GM23338 (cell line): Measurements from ENCODE around the gene KCNMA1. TPM values are rescaled to one million over a fixed set of nuclear protein-coding genes. Genes with fewer than 3 reads are reported as not detected.

Source experiments
- ATAC-seq: fragments of 200-7000 bp; cut with Tn5 transposase; 3 replicates; pipeline ENCODE4 v1.9.1; 2020
- DNase-seq: peaks from one replicate; pipeline ENCODE4 v3.0.0-alpha.2; 2015; ENCODE audit warnings: low spot score
- H2AFZ ChIP-seq: fragments of 200-600 bp; sonication (generic); 2 replicates; pipeline ENCODE4 v1.8.0; 2016; ENCODE audit warnings: antibody characterized with exemption, mild to moderate bottlenecking, moderate library complexity
- H3F3A ChIP-seq: fragments of 200-600 bp; sonication (generic); replicated peaks from 2 replicates; pipeline ENCODE4 v1.8.0; 2017; ENCODE audit warnings: antibody characterized with exemption, mixed run types, low read depth
- H3K27ac ChIP-seq: fragments of 200-600 bp; sonication (generic); 2 replicates; pipeline ENCODE4 v1.6.1; 2016; ENCODE audit warnings: low read depth
- H3K27me3 ChIP-seq: fragments of 200-600 bp; sonication (generic); 2 replicates; pipeline ENCODE4 v1.8.0; 2016; ENCODE audit warnings: mild to moderate bottlenecking, mixed run types, moderate library complexity; ENCODE audit not compliant: insufficient read depth
- H3K36me3 ChIP-seq: fragments of 200-600 bp; sonication (generic); 2 replicates; pipeline ENCODE4 v1.8.0; 2016; ENCODE audit warnings: mild to moderate bottlenecking; ENCODE audit not compliant: insufficient read depth
- H3K4me1 ChIP-seq: fragments of 200-600 bp; sonication (generic); 2 replicates; pipeline ENCODE4 v1.8.0; 2016; ENCODE audit warnings: mild to moderate bottlenecking, moderate library complexity; ENCODE audit not compliant: insufficient read depth
- H3K4me2 ChIP-seq: fragments of 200-600 bp; sonication (generic); 2 replicates; pipeline ENCODE4 v1.7.1; 2017; ENCODE audit warnings: mixed run types
- H3K4me3 ChIP-seq: fragments of 200-600 bp; sonication (generic); 2 replicates; pipeline ENCODE4 v1.6.1; 2016; ENCODE audit warnings: mixed run types
- H3K79me2 ChIP-seq: fragments of 200-600 bp; sonication (generic); replicated peaks from 2 replicates; pipeline ENCODE4 v1.8.0; 2017; ENCODE audit warnings: mild to moderate bottlenecking; ENCODE audit not compliant: insufficient read depth
- H3K9me2 ChIP-seq: fragments of 200-600 bp; sonication (generic); 2 replicates; pipeline ENCODE4 v1.8.0; 2017; ENCODE audit not compliant: insufficient read depth
- H4K20me1 ChIP-seq: fragments of 200-600 bp; sonication (generic); replicated peaks from 2 replicates; pipeline ENCODE4 v1.8.0; 2017; ENCODE audit warnings: mild to moderate bottlenecking; ENCODE audit not compliant: insufficient read depth
- H3K27ac Mint-ChIP-seq: 2 replicates; pipeline ENCODE4 v1.8.0; 2020; ENCODE audit warnings: inconsistent platforms, mild to moderate bottlenecking, moderate library complexity, mixed read lengths
- H3K27me3 Mint-ChIP-seq: 3 replicates; pipeline ENCODE4 v1.8.0; 2022; ENCODE audit warnings: low read depth, mild to moderate bottlenecking, moderate library complexity, mixed read lengths, inconsistent platforms; ENCODE audit not compliant: insufficient read depth, poor library complexity
- H3K36me3 Mint-ChIP-seq: 3 replicates; pipeline ENCODE4 v1.8.0; 2021; ENCODE audit warnings: low read depth, mild to moderate bottlenecking, inconsistent platforms, moderate library complexity, mixed read lengths
- H3K4me1 Mint-ChIP-seq: 3 replicates; pipeline ENCODE4 v1.8.0; 2020; ENCODE audit warnings: mild to moderate bottlenecking, inconsistent platforms, mixed read lengths
- H3K4me3 Mint-ChIP-seq: 3 replicates; pipeline ENCODE4 v1.8.0; 2021; ENCODE audit warnings: moderate library complexity, mild to moderate bottlenecking, inconsistent platforms, mixed read lengths
- H3K9me3 Mint-ChIP-seq: 3 replicates; pipeline ENCODE4 v1.8.0; 2020; ENCODE audit warnings: moderate library complexity, mild to moderate bottlenecking, inconsistent platforms, mixed read lengths
- EZH2 ChIP-seq: fragments of 200-600 bp; sonication (generic); IDR thresholded peaks from one replicate; pipeline ENCODE4 v1.8.0; 2017; ENCODE audit warnings: antibody characterized with exemption, mild to moderate bottlenecking, low read depth; ENCODE audit not compliant: unreplicated experiment
- EZH2phosphoT487 ChIP-seq: fragments of 200-600 bp; sonication (generic); IDR thresholded peaks from one replicate; pipeline ENCODE4 v1.8.1; 2018; ENCODE audit warnings: antibody characterized with exemption; ENCODE audit not compliant: unreplicated experiment
- JUNB ChIP-seq: IDR thresholded peaks from one replicate; pipeline ENCODE4 v1.6.1; 2016; ENCODE audit warnings: antibody characterized with exemption; ENCODE audit not compliant: unreplicated experiment
- NANOG ChIP-seq: IDR thresholded peaks from 2 replicates; pipeline ENCODE4 v1.6.1; 2016; ENCODE audit warnings: antibody characterized with exemption, borderline replicate concordance
- POLR2AphosphoS5 ChIP-seq: IDR thresholded peaks from 2 replicates; pipeline ENCODE4 v1.6.1; 2016; ENCODE audit warnings: antibody characterized with exemption, low read depth
- ZNF114 ChIP-seq: fragments of 250-450 bp; sonication (Bioruptor Pico); IDR thresholded peaks from 2 replicates; pipeline ENCODE4 v1.5.0; 2020; ENCODE audit warnings: mild to moderate bottlenecking, moderate library complexity
- ZNF331 ChIP-seq: fragments of 250-450 bp; sonication (Bioruptor Pico); IDR thresholded peaks from 2 replicates; pipeline ENCODE4 v1.5.0; 2020; ENCODE audit warnings: low read depth, mild to moderate bottlenecking, moderate library complexity
- polyA plus RNA-seq: library from polyadenylated mRNA; unstranded; fragments of >200 nt; fragmentation: Nextera tagmentation; extraction: Ambion mirVana; gene quantifications from 2 replicates; pipeline ENCODE4 v1.2.1, GENCODE V29; 2016
- total RNA-seq: library from RNA; depleted of rRNA; stranded (reverse); fragments of >200 nt; shearing (Covaris generic); gene quantifications from 2 replicates; pipeline ENCODE4 v1.2.3, GENCODE V29; 2014
- TF ChIP-seq, protein P1 (sequence below): IDR thresholded peaks from 2 replicates; pipeline ENCODE4 v1.6.1; 2016; ENCODE audit warnings: antibody characterized with exemption
- TF ChIP-seq, protein P2 (sequence below), 2 experiments: fragments of 200-600 bp in 1 of 2; sonication (generic) in 1 of 2; conservative IDR thresholded peaks; 2 replicates each; pipeline versions ENCODE4 v1.5.1 to v1.6.1; 2016 to 2017; ENCODE audit warnings: antibody characterized with exemption in 2 of 2, low read depth in 2 of 2, mild to moderate bottlenecking in 2 of 2, moderate library complexity in 1 of 2

KCNMA1 gene
- total and polyA plus RNA-seq, 2 experiments from 2014 or later = 8.2 to 9.0 TPM

DNA sequence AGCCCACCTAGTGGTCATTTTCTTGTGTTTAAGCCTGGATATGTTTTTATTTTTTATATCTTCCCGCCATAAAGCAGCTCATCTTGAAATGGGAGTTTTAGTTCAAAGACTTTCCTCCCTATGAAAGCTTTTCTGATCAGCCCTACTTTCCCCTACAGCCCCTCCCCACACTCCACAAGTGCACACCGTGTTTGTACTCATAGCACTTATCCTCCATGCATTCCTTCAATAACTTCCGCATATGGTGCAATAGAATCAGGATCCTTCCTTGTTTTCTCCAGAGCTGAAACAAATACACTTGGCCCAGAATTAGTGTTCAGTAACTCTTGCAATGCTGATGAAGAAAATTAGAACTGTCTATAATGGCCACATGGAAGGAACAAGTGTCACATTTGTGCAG, 235.9 kb downstream of the KCNMA1 start:
- Histone ChIP-seq H2AFZ (no peak overlapping the region), H3K4me1 (no peaks in the 10 kb centered on the region), H3K36me3 (no peaks in the 10 kb centered on the region), H3K27me3 (no peaks in the 10 kb centered on the region), H3K4me2 (no peak overlapping the region), H3K4me3 (no peak overlapping the region), H4K20me1 (no peaks in the 10 kb centered on the region), H3F3A (no peaks in the 10 kb centered on the region), H3K79me2 (no peaks in the 10 kb centered on the region), H3K27ac (no peak overlapping the region), H3K9me2 (no peaks in the 10 kb centered on the region)
- TF ChIP-seq, protein P1, sequence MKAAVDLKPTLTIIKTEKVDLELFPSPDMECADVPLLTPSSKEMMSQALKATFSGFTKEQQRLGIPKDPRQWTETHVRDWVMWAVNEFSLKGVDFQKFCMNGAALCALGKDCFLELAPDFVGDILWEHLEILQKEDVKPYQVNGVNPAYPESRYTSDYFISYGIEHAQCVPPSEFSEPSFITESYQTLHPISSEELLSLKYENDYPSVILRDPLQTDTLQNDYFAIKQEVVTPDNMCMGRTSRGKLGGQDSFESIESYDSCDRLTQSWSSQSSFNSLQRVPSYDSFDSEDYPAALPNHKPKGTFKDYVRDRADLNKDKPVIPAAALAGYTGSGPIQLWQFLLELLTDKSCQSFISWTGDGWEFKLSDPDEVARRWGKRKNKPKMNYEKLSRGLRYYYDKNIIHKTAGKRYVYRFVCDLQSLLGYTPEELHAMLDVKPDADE = no peak
- DNase-seq (no peak), ATAC-seq (no peak)
- Mint-ChIP-seq H3K4me1 (peaks cover 11% of the 10 kb centered on the region; the same call in 2 of the 3 replicates), H3K36me3 (no peaks in the 10 kb centered on the region), H3K4me3 (no peak overlapping the region), H3K27ac (no peak overlapping the region), H3K27me3 (peaks cover 13% of the 10 kb centered on the region), H3K9me3 (no peaks in the 10 kb centered on the region; the same call in 2 of the 3 replicates)

- Histone ChIP-seq H3K9me2 (no peaks in the 10 kb centered on the region), H3K4me3 (no peak overlapping the region), H2AFZ (no peak overlapping the region), H4K20me1 (no peaks in the 10 kb centered on the region), H3K4me1 (no peaks in the 10 kb centered on the region), H3K27me3 (no peaks in the 10 kb centered on the region), H3K27ac (no peak overlapping the region), H3F3A (no peaks in the 10 kb centered on the region), H3K79me2 (no peaks in the 10 kb centered on the region), H3K36me3 (no peaks in the 10 kb centered on the region), H3K4me2 (no peak overlapping the region)
- H3K27me3 Mint-ChIP-seq = peaks cover 8% of the 10 kb centered on the region
- ATAC-seq (no peak), DNase-seq (no peak)
- TF ChIP-seq POLR2AphosphoS5 (no peak), JUNB (no peak)
- H3K36me3 Mint-ChIP-seq = no peaks in the 10 kb centered on the region
- no peaks in the 10 kb centered on the region; the same call in 2 of the 3 replicates for H3K9me3 Mint-ChIP-seq
- H3K27ac Mint-ChIP-seq = no peak overlapping the region
- H3K4me3 Mint-ChIP-seq = no peak overlapping the region
- peaks cover 3% of the 10 kb centered on the region; the same call in 2 of the 3 replicates for H3K4me1 Mint-ChIP-seq
These were observed 237.6 kb downstream of the KCNMA1 start for GRCh38 chr10:77400033-77400432.

- Mint-ChIP-seq H3K9me3 (no peaks in the 10 kb centered on the region; the same call in 2 of the 3 replicates), H3K4me3 (no peak overlapping the region)
- H4K20me1 ChIP-seq = no peaks in the 10 kb centered on the region
These were observed 238.4 kb downstream of the KCNMA1 start for GRCh38 chr10:77398986-77399755.

More at GRCh38 chr10:77398986-77399755, 238.4 kb downstream of the KCNMA1 start:
- no peak overlapping the region for H3K4me3 ChIP-seq
- Mint-ChIP-seq H3K27me3 (peaks cover 1% of the 10 kb centered on the region), H3K27ac (no peak overlapping the region), H3K36me3 (no peaks in the 10 kb centered on the region), H3K4me1 (no peaks in the 10 kb centered on the region; the same call in 2 of the 3 replicates)
- H3K27me3 ChIP-seq = no peaks in the 10 kb centered on the region
- H3K4me1 ChIP-seq = no peaks in the 10 kb centered on the region
- H3K9me2 ChIP-seq = no peaks in the 10 kb centered on the region
- H2AFZ ChIP-seq = no peak overlapping the region
- ATAC-seq (no peak), DNase-seq (no peak)
- H3F3A ChIP-seq = no peaks in the 10 kb centered on the region
- H3K79me2 ChIP-seq = no peaks in the 10 kb centered on the region
- no peak overlapping the region for H3K27ac ChIP-seq
- no peaks in the 10 kb centered on the region for H3K36me3 ChIP-seq
- TF ChIP-seq, protein P2, sequence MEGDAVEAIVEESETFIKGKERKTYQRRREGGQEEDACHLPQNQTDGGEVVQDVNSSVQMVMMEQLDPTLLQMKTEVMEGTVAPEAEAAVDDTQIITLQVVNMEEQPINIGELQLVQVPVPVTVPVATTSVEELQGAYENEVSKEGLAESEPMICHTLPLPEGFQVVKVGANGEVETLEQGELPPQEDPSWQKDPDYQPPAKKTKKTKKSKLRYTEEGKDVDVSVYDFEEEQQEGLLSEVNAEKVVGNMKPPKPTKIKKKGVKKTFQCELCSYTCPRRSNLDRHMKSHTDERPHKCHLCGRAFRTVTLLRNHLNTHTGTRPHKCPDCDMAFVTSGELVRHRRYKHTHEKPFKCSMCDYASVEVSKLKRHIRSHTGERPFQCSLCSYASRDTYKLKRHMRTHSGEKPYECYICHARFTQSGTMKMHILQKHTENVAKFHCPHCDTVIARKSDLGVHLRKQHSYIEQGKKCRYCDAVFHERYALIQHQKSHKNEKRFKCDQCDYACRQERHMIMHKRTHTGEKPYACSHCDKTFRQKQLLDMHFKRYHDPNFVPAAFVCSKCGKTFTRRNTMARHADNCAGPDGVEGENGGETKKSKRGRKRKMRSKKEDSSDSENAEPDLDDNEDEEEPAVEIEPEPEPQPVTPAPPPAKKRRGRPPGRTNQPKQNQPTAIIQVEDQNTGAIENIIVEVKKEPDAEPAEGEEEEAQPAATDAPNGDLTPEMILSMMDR (conservative IDR thresholded peaks at IDR 0.05; ENCODE audit: low read depth in 2 of 2) = no peak
- TF ChIP-seq ZNF331 (CRISPR knock-in tag) (no peak), EZH2phosphoT487 (no peak), ZNF114 (CRISPR knock-in tag) (no peak), EZH2 (no peak), NANOG (no peak), JUNB (no peak)
- TF ChIP-seq, protein P1 = no peak
- H3K4me2 ChIP-seq = no peak overlapping the region
